ENCODE measurements around the gene ARRDC2. TPM values are rescaled to one million over a fixed set of nuclear protein-coding genes. Genes with fewer than 3 reads are reported as not detected.

ARRDC2 gene
- total RNA-seq, 1 donor from 2014 or later: 4.7 TPM

DNA sequence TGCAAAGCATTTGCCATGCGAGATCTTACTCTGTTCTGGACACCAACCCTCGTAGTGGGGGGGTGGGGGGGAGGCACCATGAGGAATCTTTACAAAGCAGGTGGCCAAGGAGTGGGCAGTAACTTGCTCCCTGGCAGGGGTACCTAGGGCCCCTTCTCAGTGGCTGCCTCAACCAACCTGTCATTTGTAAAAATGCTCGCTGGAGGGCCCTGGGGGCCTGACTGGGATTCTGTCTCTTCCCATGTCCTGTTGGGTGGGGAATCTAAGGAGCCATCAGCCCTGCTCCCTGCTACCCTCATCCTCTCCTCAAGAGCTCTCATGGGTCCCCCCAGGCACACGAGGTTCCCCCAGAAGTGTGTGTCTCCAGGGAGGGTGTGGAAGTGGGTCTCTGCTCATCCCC, 39.6 kb upstream of the ARRDC2 start:
- H3K36me3 Mint-ChIP-seq: peaks cover 4% of the 10 kb centered on the region
- H3K27ac Mint-ChIP-seq: no peak overlapping the region
- TF ChIP-seq, protein P1, sequence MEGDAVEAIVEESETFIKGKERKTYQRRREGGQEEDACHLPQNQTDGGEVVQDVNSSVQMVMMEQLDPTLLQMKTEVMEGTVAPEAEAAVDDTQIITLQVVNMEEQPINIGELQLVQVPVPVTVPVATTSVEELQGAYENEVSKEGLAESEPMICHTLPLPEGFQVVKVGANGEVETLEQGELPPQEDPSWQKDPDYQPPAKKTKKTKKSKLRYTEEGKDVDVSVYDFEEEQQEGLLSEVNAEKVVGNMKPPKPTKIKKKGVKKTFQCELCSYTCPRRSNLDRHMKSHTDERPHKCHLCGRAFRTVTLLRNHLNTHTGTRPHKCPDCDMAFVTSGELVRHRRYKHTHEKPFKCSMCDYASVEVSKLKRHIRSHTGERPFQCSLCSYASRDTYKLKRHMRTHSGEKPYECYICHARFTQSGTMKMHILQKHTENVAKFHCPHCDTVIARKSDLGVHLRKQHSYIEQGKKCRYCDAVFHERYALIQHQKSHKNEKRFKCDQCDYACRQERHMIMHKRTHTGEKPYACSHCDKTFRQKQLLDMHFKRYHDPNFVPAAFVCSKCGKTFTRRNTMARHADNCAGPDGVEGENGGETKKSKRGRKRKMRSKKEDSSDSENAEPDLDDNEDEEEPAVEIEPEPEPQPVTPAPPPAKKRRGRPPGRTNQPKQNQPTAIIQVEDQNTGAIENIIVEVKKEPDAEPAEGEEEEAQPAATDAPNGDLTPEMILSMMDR (IDR thresholded peaks at IDR 0.05): no peak
- TF ChIP-seq EZH2phosphoT487 (IDR thresholded peaks at IDR 0.05) (no peak), EZH2 (IDR thresholded peaks at IDR 0.05) (no peak)
- Histone ChIP-seq H3F3A (ENCODE audit: low read depth) (peaks cover 4% of the 10 kb centered on the region), H4K20me1 (ENCODE audit: low read depth) (no peaks in the 10 kb centered on the region), H2AFZ (replicated peaks) (no peak overlapping the region), H3K4me2 (peak overlapping the region; percentile 99), H3K79me2 (ENCODE audit: low read depth) (no peaks in the 10 kb centered on the region), H3K4me3 (no peak overlapping the region), H3K27ac (no peak overlapping the region), H3K9ac (no peak overlapping the region), H3K27me3 (peaks cover 34% of the 10 kb centered on the region), H3K36me3 (no peaks in the 10 kb centered on the region), H3K9me3 (ENCODE audit: low read depth) (no peaks in the 10 kb centered on the region), H3K4me1 (peaks cover 5% of the 10 kb centered on the region)
- no peak for DNase-seq (ENCODE audit: low spot score)
- H3K4me1 Mint-ChIP-seq: peaks cover 19% of the 10 kb centered on the region
- H3K27me3 Mint-ChIP-seq (ENCODE audit: insufficient read depth, low read depth): peaks cover 20% of the 10 kb centered on the region
- H3K9me3 Mint-ChIP-seq: no peaks in the 10 kb centered on the region
- H3K4me3 Mint-ChIP-seq: peak overlapping the region; percentile 63

DNA sequence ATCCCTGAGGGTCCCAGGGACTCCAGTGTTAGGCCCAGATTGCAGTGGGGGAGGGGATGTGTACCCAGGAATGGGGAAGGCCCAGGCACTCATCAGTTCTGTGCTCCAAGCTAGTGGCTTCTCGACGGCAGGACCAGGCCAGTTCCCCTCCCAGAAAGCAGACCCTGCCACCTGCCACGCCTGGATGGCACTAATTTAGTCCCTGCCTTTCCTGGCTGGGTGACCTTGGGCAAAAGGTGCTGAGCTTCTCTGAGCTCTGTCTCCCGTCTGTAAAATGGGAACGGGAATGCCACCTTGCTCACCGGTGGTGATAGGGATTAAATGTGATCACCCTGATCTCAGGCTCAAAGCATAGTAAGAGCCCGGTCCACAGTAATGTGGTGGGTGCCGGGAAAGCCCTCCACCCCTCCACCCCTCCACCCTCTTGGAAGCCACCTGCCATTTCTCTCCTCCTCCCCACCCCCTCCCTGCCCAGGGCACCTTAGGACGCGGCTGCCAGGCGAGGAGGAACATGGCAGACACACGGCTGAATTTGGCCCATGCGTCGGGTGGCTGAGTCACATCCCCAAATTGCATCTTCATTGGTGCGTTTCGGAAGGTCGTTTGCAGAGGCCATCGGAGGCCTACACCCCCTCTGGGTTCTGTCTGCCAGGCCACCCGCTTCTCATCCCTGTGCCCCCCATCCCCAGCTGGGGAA, 38.7 kb upstream of the ARRDC2 start:
- H3K27me3 Mint-ChIP-seq (ENCODE audit: insufficient read depth, low read depth): peaks cover 17% of the 10 kb centered on the region
- peaks cover 34% of the 10 kb centered on the region for H3K27me3 ChIP-seq
- H3K27ac ChIP-seq: no peak overlapping the region
- peaks cover 5% of the 10 kb centered on the region for H3K4me1 ChIP-seq
- H3K27ac Mint-ChIP-seq: no peak overlapping the region
- H3K79me2 ChIP-seq (ENCODE audit: low read depth): no peaks in the 10 kb centered on the region
- H3K4me3 Mint-ChIP-seq: no peak overlapping the region
- H3K4me2 ChIP-seq: no peak overlapping the region
- peaks cover 19% of the 10 kb centered on the region for H3K4me1 Mint-ChIP-seq
- no peak overlapping the region for H3K9ac ChIP-seq
- no peak overlapping the region for H2AFZ ChIP-seq (replicated peaks)
- no peaks in the 10 kb centered on the region for H4K20me1 ChIP-seq (ENCODE audit: low read depth)
- H3K4me3 ChIP-seq: no peak overlapping the region
- TF ChIP-seq, protein P1 (IDR thresholded peaks at IDR 0.05): no peak
- TF ChIP-seq EZH2phosphoT487 (IDR thresholded peaks at IDR 0.05) (no peak), EZH2 (IDR thresholded peaks at IDR 0.05) (no peak)
- no peaks in the 10 kb centered on the region for H3K36me3 ChIP-seq
- H3K9me3 Mint-ChIP-seq: no peaks in the 10 kb centered on the region
- H3F3A ChIP-seq (ENCODE audit: low read depth): peaks cover 4% of the 10 kb centered on the region
- H3K9me3 ChIP-seq (ENCODE audit: low read depth): no peaks in the 10 kb centered on the region
- peaks cover 2% of the 10 kb centered on the region for H3K36me3 Mint-ChIP-seq
- no peak for DNase-seq (ENCODE audit: low spot score)

DNA sequence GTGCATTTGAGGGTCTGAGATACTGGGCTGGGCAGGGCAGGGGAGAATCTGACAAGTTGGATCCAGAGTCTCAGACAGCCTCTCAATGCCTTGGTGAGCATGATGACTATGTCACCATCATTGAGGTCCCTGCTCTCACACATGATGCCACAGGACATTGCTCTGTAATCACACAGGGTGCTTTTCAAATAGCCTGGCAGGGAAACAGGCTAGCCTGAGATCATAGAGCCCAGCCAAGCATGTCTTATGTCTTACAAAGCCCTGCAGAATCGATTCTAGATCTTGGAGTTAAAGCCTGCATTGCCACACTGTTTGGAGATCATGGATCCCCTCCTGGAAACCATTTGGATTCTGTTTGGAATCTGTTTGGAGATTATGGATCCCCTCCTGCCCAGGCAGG, 35.7 kb upstream of the ARRDC2 start:
- H3K9me3 ChIP-seq (ENCODE audit: low read depth): no peaks in the 10 kb centered on the region
- H3K79me2 ChIP-seq (ENCODE audit: low read depth): no peaks in the 10 kb centered on the region
- peaks cover 10% of the 10 kb centered on the region for H3K27me3 Mint-ChIP-seq (ENCODE audit: insufficient read depth, low read depth)
- peaks cover 16% of the 10 kb centered on the region for H3K4me1 Mint-ChIP-seq
- DNase-seq (ENCODE audit: low spot score): no peak
- peak overlapping the region; percentile 50 for H3K27ac Mint-ChIP-seq
- TF ChIP-seq, protein P1 (IDR thresholded peaks at IDR 0.05): no peak
- TF ChIP-seq EZH2phosphoT487 (IDR thresholded peaks at IDR 0.05) (no peak), EZH2 (IDR thresholded peaks at IDR 0.05) (no peak)
- H3K36me3 ChIP-seq: no peaks in the 10 kb centered on the region
- H3K9me3 Mint-ChIP-seq: no peaks in the 10 kb centered on the region
- no peak overlapping the region for H3K4me3 Mint-ChIP-seq
- H3K36me3 Mint-ChIP-seq: peaks cover 2% of the 10 kb centered on the region
- peak overlapping the region; percentile 32 for H3K9ac ChIP-seq
- peaks cover 10% of the 10 kb centered on the region for H3K27me3 ChIP-seq
- H3F3A ChIP-seq (ENCODE audit: low read depth): no peaks in the 10 kb centered on the region
- H3K4me3 ChIP-seq: no peak overlapping the region
- no peak overlapping the region for H3K4me2 ChIP-seq
- H4K20me1 ChIP-seq (ENCODE audit: low read depth): no peaks in the 10 kb centered on the region
- H3K4me1 ChIP-seq: no peaks in the 10 kb centered on the region
- H2AFZ ChIP-seq (replicated peaks): no peak overlapping the region
- H3K27ac ChIP-seq: no peak overlapping the region
